GM19397 (cell line): ENCODE measurements around the gene C4orf50.

Experiments used
- ATAC-seq: cut with Tn5 transposase; IDR thresholded peaks from one replicate; pipeline ENCODE4 v1.9.1; 2021; ENCODE audit warnings: mild to moderate bottlenecking, moderate library complexity; ENCODE audit not compliant: unreplicated experiment

Gene C4orf50

DNA sequence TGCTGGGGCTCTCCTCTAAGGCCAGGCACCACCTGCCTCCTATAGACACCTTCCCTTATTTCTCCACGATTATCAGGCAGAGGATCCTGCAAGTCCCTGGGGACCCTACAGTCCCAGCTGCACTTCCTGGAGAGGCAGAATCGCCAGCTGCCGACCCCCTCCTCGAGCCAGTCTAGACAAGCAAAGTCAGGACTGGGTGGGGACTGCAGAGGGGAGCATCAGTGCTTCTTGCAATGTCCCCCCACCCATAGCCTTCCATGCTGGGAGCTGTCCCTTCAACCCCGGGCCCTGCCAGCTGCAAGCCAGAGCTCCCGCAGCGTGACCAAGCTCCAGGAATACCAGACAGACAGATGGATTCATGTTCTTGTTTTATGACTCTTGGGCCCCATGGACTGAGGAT lies 124.0 kb downstream of the C4orf50 start:
- no peak for ATAC-seq

DNA sequence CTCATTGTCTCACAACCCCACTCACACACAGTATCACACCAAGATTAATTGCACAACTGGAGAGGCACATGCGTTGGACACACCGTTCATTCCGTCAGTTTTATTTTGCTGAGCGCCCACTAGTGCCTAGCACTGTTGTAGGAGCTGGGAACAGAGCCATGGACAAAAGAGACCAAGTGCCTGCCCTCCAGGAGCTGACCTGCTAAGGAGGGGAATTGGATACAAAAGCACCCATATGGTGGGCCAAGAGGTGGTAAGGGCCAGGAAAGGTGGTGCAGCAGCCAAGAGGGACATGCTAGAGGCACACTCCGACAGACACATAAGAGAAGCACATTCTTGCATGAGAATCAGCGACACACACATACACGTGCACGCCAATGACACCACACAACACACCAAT lies 124.6 kb downstream of the C4orf50 start:
- ATAC-seq, result no peak

DNA sequence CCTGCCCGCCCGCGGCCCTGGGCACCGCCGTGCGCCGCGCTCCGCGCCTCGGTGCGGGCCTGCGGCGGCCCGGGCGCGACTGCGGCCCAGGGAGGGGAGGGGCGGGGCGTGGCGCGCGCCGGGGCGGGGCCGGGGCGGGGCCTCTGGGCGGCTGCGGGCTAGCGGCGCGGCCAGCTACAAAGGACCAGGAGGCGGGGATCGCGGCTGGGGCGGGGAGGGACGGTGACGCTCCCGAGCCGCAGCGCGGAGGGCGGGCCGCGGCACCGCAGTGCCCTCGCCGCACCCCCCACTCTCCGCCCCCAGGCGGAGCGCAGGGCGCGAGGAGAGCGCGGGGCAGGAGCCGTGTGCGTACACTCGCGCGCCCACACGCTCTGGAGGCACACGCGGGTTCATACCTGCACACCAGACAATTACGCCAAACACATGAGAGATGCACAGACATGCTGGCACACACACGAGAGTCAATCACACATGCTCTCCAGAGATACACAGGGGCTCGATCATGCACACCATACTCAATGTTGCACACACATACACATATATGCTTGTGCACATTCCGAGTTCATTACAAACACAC lies 125.1 kb downstream of the C4orf50 start, which contains the start of gene CRMP1:
Gene CRMP1, minus strand, starts transcription at position 83 of the 577 bp plus-strand sequence. CDS start 117 bp downstream, outside the sequence.
- ATAC-seq, result no peak

DNA sequence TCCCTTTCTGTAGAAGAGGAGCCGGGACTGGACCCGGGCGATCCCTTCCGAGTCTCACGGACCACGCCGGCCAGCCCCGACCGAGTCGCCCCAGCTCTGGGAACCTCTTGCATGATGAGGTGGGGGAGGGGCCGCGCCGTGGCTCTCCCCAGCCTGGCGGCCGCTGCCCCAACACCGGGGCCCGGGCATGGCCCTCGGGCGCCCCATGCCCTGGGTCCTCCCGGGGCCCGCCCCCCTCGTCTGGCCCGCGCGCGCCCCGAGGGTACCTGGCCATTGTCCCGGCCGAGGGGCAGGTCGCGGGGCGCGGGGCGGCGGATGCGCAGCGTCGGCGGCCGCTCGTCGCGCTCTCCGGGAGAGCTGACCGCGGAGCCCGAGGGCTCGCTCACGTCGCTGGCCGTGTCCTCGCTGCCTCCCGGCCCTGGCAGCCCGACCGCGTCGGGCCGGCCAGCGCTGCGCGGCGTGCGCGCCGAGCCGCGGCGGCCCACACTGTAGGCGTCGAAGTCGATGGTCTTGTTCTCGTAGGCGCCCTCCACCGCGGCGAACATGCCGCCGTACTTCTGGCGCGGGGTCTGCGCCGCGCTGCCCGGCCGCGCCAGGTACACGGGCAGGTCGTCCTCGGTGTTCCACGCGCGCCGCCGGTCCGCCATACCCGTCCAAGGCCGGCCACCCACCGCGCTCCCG lies 125.8 kb downstream of the C4orf50 start:
- no peak for ATAC-seq

DNA sequence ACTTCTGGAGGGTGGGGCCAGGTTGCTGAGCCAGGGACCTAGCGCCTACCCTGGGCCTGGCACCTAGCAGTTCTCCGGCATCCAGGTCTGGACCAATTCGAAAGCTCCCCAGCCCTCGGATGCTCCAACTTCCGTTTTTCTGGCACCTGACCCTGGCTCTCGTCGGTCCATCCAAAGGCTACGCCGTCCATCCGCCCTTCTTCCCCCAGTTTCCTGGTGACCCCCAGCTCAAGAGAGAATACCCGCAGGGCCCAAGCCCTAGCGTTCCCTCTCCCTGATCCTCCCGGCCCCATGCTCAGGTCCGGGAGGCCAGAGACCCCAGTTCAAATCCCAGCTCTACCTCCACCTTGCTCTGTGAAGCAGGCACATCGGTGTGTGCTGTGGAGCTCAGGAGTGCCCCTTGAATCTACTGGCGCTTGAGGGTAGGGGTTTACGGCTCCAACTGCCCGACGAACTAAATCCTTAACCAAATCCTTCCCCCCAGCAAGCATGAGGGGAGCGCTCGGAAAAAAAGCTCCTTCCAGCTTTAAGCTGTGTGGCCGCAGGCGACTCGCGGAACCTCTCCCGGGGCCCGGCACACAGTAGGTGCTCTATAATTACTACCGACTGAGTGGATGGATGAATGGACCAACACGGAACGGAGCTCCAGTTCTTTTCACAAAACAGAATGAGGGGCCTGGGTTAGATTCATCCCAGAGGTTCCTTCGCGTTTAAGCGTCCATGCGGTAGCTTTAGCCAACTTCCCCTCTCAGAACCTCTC lies 126.5 kb downstream of the C4orf50 start:
- ATAC-seq, result no peak

DNA sequence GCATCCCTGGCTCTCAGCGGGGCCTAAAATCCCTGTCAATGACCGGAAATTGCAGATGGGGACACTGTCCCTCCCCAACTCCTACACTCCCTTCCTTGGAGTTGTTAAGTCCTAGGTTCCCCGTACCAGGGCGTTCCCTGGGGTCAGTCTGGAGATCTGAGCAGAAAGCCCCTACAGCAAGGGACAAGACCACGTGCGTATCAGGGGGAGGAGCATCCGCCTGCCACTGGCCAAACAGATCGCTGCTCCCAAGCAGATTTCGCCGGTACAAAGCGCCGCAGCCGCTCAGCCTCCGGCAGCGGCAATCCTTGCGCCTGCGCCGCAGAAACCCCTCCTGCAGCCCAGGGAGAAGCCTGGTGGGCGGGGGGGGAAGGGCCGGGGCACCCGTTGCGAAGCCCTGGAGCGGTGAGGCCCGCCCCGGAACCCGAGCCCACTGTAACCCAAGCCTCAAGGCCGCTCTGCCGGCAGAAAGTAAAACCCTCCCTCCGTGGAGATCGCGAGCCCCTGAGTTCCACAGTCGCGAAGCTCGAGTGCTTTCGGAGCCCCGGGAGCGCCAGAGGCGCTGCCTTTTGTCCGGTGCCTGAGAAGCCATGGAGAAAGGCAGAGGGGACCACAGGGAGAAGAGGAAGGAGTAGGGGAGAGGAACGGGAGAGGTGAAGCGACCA lies 128.0 kb downstream of the C4orf50 start:
- ATAC-seq, result no peak

DNA sequence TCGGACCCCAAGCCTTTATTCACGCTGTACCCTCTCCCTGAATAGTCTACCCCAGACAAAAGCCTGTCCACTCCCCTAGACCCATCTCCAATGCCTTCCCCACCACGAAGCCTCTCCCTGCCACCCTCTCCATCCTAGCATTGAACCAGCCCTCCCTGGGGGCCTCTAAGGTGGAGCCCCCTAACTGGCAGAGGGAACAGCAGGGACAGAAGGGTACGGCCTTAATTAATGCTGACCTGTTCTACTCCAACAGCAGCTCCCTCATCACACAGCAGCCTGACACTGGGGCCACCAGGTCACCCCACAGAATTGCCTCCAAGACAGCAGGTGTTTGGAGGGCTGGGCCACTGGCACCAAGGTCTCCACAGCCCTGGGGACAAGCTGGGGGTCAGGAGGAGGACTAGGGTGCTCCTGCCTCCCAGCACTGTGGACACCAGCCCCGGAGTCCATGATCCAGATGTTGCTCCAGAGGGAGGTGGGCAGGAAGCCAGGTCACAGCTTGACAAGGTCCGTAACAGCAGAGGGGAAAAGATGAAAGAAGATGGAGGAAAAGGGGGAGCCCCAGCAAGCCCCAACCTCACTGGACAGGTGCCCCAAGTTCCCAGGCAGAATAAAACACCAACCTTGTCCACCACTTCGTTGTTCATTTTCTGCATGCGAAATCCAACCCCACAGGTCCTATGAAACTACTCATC lies 129.1 kb downstream of the C4orf50 start:
- ATAC-seq, result no peak

DNA sequence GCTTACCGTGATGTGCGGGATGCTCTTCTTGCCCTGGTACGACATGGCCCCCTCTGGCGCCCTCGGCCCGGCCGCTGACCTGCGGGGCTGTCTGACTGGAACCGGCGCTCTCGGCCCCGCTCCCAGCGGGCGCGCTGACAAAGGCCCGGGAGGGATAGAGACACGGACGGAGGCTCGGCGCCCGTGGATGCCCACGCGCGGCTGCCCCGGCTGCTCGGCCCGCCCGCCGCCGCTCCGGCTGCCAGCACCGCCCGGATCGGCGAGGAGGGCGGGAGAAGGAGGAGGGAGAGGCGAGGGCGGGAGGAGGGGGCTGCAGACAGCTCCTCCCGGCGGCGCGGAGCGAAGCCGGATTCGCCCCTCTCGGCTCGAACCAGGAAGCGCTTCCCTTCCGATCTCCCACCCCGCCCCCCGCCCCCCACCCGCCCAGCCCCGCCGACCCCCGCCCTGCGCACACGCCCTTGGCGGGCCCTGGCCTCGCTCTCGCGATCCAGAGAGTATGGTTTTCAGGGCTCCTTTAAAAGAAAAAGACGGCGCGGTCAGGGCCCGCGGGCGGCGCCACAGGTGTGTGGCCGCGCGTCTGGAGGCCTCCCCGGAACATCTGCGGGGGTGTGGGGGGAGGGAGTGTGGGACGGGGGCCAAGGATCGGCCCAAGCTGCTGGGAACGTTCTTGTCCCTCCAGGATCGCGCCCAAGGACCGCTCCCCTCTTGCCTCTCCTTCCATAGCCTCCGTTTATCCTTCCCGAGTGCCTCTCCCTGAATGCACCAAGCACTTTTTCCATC lies 129.8 kb downstream of the C4orf50 start:
- ATAC-seq, result no peak

DNA sequence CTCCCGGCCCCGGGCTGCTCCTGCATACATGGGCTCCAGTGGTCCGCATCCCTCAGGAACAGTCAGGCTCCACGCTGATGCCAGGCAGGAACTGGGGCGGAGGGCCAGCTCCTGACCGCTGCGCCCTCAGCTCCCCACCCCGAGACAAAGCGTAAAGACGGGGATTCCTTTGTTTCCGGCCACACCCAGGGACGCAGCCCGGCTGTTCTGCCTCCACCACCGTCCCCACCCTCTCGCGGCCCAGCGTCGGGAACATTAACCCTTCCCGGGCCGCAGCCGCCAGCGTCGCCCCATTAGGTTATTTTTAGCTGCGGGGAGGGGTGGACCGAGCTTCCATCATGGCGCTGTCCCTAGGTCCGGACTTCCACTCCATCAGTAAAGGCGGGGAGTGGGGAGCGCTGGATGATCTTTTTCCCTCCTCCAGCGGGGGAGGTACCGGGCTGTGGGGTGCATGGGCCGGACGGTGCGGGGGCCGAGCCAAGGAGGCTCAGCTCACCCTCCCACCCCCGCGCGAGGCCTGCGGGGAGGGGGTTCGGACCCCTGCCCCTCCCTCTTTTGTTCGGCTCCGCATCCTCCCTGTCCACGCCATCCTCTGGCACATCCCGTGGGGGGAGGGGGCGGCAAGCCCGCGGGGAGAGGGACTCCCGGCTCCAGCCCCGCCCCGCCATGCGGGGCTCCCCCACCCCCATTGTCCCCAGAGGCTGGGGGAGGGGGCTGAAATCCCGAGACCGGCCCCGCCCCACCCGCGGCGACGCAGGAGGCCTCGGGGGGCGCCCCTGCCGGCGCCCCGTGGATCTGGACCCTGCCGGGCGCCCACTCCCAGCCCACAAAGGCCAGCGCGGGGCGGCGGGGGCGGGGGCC lies 130.6 kb downstream of the C4orf50 start:
- no peak for ATAC-seq

DNA sequence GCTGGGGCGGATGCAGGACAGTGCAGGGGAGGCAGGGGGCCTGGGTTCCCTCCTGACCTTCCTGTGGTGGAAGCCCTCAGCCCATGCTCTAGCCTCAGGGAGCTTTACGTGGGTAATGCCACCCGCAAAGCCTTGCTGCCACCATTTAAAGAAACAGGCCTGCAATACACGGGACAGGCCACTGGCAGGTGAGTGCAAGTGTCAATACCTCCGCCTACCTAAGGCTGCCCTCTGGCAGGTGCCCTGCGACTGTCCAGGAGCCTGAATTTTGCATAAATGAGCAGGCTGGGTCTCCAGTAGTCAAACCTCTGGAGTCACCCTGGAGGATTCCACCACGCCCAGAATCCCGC lies 131.2 kb downstream of the C4orf50 start:
- ATAC-seq, result no peak

DNA sequence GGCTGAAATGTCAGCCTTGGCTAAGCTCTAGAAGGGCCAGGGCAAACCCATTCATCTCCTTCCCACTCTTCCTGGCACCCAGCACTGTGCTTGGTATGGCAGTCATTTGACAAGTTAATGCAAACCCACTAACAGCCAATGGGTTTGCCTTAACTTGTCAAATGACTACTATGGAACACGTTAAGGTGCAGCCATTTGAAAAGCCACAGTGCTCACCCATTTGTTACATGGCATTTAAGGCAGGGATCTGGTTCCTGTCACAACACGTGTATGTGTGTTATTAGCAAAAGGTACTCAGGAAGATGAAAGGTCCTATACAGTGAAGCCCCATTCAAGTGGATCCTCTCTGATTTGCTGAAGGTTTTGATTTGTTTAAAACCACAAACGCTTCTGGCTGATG lies 132.5 kb downstream of the C4orf50 start:
- ATAC-seq, result no peak

DNA sequence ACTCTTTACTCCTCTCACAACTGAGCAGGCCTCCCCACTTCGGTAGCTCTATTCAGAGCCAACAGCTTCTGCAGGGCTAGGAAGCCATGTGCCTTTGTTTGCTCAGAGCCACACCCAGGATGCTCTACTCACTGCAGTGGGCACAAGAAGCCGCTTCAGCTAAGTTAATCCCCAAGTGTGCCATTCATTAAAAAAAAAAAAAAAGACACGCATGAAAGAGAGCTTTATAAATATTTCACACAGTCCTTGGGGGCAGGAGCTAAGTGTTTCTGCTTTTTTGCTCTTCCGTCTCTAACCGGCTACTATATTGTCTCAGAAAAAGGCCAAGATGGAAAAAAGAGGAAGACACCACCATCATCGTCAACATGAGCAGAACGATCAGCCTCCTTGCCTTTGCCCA lies 133.4 kb downstream of the C4orf50 start:
- ATAC-seq, result no peak

DNA sequence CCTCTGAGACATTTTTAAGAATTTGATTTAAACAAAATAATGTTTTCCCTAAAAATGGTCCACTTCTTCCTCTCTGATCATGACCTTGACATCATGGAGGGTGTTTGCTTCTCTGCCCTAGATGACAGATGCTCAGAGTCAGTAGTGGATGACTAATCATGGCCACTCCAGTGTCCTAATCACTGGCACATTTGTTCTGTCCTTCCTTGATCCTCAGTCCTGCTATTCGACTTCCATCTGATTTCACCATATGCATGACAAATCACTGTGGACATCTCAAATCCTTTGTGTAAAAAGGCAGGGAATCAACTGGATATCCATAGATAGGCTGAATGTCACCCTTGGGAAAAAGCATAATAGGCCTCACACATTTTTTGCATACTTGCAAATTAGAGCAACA lies 134.3 kb downstream of the C4orf50 start:
- no peak for ATAC-seq

DNA sequence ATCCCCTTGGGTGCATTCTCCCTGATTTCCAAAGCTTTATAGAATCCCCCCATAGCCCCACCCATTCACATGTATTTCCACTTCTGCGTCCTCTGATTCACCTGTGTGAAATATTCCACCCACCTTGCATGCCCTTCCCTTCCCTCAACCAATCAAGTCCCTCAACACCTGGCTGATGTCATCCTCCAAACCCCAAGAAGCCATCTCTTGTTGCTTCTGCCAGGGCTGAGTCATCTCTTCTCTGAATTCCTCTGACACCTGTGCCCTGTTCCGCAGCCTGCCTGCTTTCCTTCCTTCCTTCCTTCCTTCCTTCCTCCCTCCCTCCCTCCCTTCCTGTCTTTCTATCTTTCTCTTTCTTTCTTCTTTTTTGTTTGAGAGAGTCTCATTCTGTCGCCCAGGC lies 135.3 kb downstream of the C4orf50 start:
- no peak for ATAC-seq

DNA sequence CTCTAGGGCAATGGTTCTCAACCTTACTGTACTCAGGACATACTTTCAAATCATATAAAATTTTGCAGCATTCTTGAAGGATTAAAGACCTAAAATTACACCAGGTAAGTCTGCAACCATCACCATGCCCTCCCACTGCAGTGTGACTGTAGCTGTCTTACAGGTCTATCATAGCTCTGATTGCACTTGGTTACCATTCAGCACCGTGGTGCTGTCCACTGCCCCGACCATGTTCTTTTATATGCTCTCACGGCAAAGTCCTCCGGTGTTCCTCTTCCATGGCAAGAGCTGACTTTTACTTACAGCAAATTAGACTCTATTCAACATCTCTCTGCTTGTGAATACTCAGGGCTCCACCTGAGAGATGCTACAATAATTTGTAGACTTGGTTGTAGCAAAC lies 136.9 kb downstream of the C4orf50 start:
- no peak for ATAC-seq

DNA sequence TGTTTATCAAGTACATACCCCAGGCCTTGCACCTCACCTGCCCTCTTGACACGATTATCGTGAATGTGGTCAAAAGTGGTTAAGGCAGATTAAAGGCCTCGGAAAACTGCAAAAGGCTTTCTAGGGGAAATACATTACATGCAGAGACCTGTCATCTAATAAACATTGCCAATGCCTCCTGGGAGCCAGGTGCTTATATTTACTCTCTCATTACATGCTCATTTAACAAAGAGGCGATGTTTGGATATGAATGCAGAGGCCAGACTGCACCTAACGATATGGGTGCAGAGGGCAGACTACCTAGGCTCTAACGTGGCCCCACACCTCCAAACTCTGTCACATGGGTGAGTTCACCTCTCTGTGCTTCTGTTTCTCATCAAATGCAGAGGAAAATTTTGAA lies 139.9 kb downstream of the C4orf50 start:
- no peak for ATAC-seq

DNA sequence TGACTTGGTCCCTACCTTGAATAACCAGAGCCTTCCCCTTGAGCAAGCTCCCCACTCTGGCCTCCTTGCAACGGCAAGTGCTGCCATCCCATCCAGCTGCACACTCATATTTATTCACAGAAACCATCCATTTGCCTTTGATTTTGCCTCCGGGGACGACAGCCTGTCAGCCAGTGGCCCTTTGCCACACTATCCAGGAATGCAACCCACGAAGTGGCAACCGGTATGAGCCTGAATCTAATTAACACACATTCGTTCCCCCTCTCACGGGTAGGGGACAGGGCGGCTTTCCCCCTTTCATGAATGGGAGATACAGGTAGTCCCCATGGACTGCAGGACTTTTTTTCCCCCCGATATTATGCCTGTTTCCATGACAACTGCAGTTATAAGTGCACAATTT lies 140.8 kb downstream of the C4orf50 start:
- ATAC-seq, result no peak

DNA sequence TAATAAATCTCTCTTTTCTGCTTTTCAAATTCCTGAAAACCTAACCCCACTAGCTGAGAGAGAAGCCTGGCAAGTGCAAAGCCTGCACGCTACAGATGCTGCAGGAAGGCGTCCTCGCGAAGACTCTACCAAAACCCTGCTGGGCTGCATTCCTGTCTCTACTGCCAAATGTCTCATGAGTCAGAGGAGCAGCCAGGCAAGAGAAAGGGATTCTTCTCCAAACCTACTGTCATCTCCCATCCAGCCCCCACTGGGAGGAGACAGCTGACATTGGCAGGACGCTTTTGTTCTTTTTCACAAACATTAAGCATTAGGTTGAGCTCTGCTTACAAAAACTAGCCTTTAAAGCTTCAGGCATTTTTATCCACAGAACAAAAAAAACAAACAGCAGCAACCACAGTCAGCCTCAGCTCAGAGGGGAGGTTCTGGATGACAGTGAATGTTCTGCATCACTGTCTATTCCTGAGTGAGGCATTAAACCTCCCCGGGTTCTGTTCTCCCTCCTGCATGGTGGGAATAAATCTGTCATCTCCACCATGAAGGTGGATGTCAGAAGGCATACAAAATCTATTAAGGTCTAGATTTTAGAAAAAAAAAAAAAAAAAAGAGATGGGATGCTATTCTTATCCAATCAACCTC lies 143.3 kb downstream of the C4orf50 start:
- ATAC-seq, result no peak

DNA sequence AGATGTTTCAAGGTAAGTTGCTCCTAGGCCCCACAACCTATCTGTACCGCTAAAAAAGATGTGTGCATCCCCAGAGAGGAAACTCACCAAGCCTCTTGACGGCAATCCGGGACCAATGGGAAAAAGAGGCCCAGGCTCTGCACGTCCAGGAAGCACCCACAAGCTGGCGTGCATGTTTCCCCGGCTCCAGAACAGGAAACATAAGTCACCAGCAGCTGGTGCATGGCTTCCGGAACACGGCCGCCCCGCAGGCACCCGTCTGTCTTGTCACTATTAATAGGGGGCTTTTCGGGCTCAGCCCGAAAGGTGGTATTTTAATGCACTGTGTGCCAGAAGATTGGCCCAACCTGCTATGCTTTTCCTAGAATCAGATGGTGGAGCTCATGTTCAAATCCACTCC lies 147.5 kb downstream of the C4orf50 start:
- no peak for ATAC-seq
